HepG2 (cell line): Measurements from ENCODE around the gene BACH2. TPM values are rescaled to one million over a fixed set of nuclear protein-coding genes. Genes with fewer than 3 reads are reported as not detected.

Experiments
- ATF1 ChIP-seq: IDR thresholded peaks from 2 replicates; pipeline ENCODE4 v1.6.1; 2016; ENCODE audit warnings: mild to moderate bottlenecking, control low read depth
- ATF2 ChIP-seq: sonication (generic); formaldehyde crosslinking; IDR thresholded peaks from 2 replicates; pipeline ENCODE4 v1.4.0; 2020; ENCODE audit warnings: missing genetic modification reagents
- ELF1 ChIP-seq: sonication (generic); formaldehyde crosslinking; IDR thresholded peaks from 2 replicates; pipeline ENCODE4 v1.4.0; 2020; ENCODE audit warnings: missing genetic modification reagents
- HNF1A ChIP-seq, 2 experiments: sonication (generic) in 1 of 2; formaldehyde crosslinking in 1 of 2; IDR thresholded peaks; 2 replicates each; pipeline versions ENCODE4 v1.4.0 to v1.6.1; 2016 to 2020; ENCODE audit warnings: borderline replicate concordance in 1 of 2, low read depth in 1 of 2, mild to moderate bottlenecking in 1 of 2, missing genetic modification reagents in 1 of 2
- MAX ChIP-seq: IDR thresholded peaks from 2 replicates; pipeline ENCODE4 v1.6.1; 2012; ENCODE audit warnings: inconsistent platforms
- MAZ ChIP-seq, 2 experiments: sonication (generic) in 1 of 2; formaldehyde crosslinking in 1 of 2; IDR thresholded peaks; 2 replicates each; pipeline versions ENCODE4 v1.5.0 to v1.6.1; 2012 to 2020; ENCODE audit warnings: low read depth in 2 of 2, mild to moderate bottlenecking in 2 of 2, borderline replicate concordance in 1 of 2, improper control_type of control experiment in 1 of 2, low read length in 1 of 2, missing genetic modification reagents in 1 of 2, moderate library complexity in 1 of 2
- MZF1 ChIP-seq: sonication (generic); formaldehyde crosslinking; IDR thresholded peaks from 2 replicates; pipeline ENCODE4 v1.8.1; 2023; ENCODE audit warnings: mild to moderate bottlenecking, missing genetic modification reagents, borderline replicate concordance
- PLRG1 ChIP-seq: fragments of 450-650 bp; conservative IDR thresholded peaks from 2 replicates; pipeline ENCODE4 v1.6.1; 2016
- SIN3B ChIP-seq: fragments of 150-350 bp; IDR thresholded peaks from 2 replicates; pipeline ENCODE4 v1.6.1; 2014; ENCODE audit warnings: low read length
- SNAI1 ChIP-seq: sonication (generic); formaldehyde crosslinking; IDR thresholded peaks from 2 replicates; pipeline ENCODE4 v1.5.0; 2020; ENCODE audit warnings: mild to moderate bottlenecking, missing genetic modification reagents, borderline replicate concordance
- TGIF2 ChIP-seq: IDR thresholded peaks from 2 replicates; pipeline ENCODE4 v1.6.1; 2016; ENCODE audit warnings: control low read depth, missing compliant biosample characterization
- ZFP36L2 ChIP-seq: sonication (generic); formaldehyde crosslinking; IDR thresholded peaks from 2 replicates; pipeline ENCODE4 v1.4.0; 2020; ENCODE audit warnings: missing genetic modification reagents
- ZFX ChIP-seq: sonication (generic); formaldehyde crosslinking; IDR thresholded peaks from 2 replicates; pipeline ENCODE4 v1.4.0; 2020; ENCODE audit warnings: mild to moderate bottlenecking, low read depth, missing genetic modification reagents, moderate library complexity
- ZNF235 ChIP-seq: sonication (generic); formaldehyde crosslinking; IDR thresholded peaks from 2 replicates; pipeline ENCODE4 v1.8.1; 2023; ENCODE audit warnings: mild to moderate bottlenecking, missing genetic modification reagents, borderline replicate concordance
- ZNF431 ChIP-seq: sonication (generic); formaldehyde crosslinking; IDR thresholded peaks from 2 replicates; pipeline ENCODE4 v1.9.0; 2022; ENCODE audit warnings: missing genetic modification reagents, low read depth, mild to moderate bottlenecking, borderline replicate concordance
- ZNF44 ChIP-seq: sonication (generic); formaldehyde crosslinking; IDR thresholded peaks from 2 replicates; pipeline ENCODE4 v1.5.1; 2020; ENCODE audit warnings: mild to moderate bottlenecking, missing genetic modification reagents
- ZNF530 ChIP-seq: sonication (generic); formaldehyde crosslinking; IDR thresholded peaks from 2 replicates; pipeline ENCODE4 v1.5.0; 2020; ENCODE audit warnings: low read depth, mild to moderate bottlenecking, missing genetic modification reagents
- ZNF569 ChIP-seq: sonication (generic); formaldehyde crosslinking; IDR thresholded peaks from 2 replicates; pipeline ENCODE4 v1.5.0; 2020; ENCODE audit warnings: mild to moderate bottlenecking, missing genetic modification reagents, moderate library complexity, borderline replicate concordance
- ZNF615 ChIP-seq: sonication (generic); formaldehyde crosslinking; IDR thresholded peaks from 2 replicates; pipeline ENCODE4 v1.5.0; 2020; ENCODE audit warnings: mild to moderate bottlenecking, missing genetic modification reagents, borderline replicate concordance
- ZNF737 ChIP-seq: sonication (generic); formaldehyde crosslinking; IDR thresholded peaks from 2 replicates; pipeline ENCODE4 v1.5.0; 2020; ENCODE audit warnings: missing genetic modification reagents, mild to moderate bottlenecking, borderline replicate concordance
- ZNF782 ChIP-seq: sonication (generic); formaldehyde crosslinking; IDR thresholded peaks from 2 replicates; pipeline ENCODE4 v1.4.0; 2020; ENCODE audit warnings: missing genetic modification reagents, mild to moderate bottlenecking, borderline replicate concordance
- polyA plus RNA-seq, 8 experiments: library from polyadenylated mRNA; depleted of rRNA in 3 of 8; stranded (reverse) in 7 of 8; unstranded in 1 of 8; fragments of >200 nt; fragmentation: Illumina TruSeq in 4 of 8; extraction: Trizol in 4 of 8; gene quantifications; 2 replicates each; pipeline versions ENCODE4 v1.2.1 to v1.2.3, GENCODE V29; 2011 to 2016; ENCODE audit warnings: low read depth in 4 of 8, missing spikeins in 1 of 8, mixed read lengths in 1 of 8; ENCODE audit not compliant: insufficient read depth in 1 of 8
- total RNA-seq, 5 experiments: library from RNA; depleted of rRNA; stranded (reverse); fragments of >200 nt; fragmentation: Illumina TruSeq; extraction: Trizol; gene quantifications; 2 replicates each; pipeline ENCODE4 v1.2.3, GENCODE V29; 2016; ENCODE audit warnings: low read depth in 1 of 5

Gene BACH2
- total and polyA plus RNA-seq, 2 of the 13 experiments (the other 11 are each of a cell fraction or from before 2014, with no cell fraction given) = 0.01 TPM; not detected in 1

- no peak for TF ChIP-seq SIN3B
- TF ChIP-seq MAX = no peak
- no peak for TF ChIP-seq MAZ (IDR thresholded peaks at IDR 0.05; ENCODE audit: borderline replicate concordance, low read depth, low read length)
- TF ChIP-seq MAZ (CRISPR knock-in tag; IDR thresholded peaks at IDR 0.05; ENCODE audit: low read depth) = no peak
- TF ChIP-seq ZNF235 (CRISPR knock-in tag) = peak; percentile 45; the same call in 1 of the 2 replicates
- 0 out of 2 replicates have a peak, but pooled peaks have one; percentile 73 for TF ChIP-seq ZNF530 (CRISPR knock-in tag)
- no peak for TF ChIP-seq ATF1 (CRISPR knock-in tag)
- no peak for TF ChIP-seq SNAI1 (CRISPR knock-in tag)
- TF ChIP-seq PLRG1 = no peak
- peak; percentile 90; the same call in 1 of the 2 replicates for TF ChIP-seq ZFP36L2 (CRISPR knock-in tag)
- TF ChIP-seq ZNF44 (CRISPR knock-in tag) = no peak
- peak; percentile 23; the same call in 1 of the 2 replicates for TF ChIP-seq ELF1
- no peak for TF ChIP-seq ZNF569 (CRISPR knock-in tag)
- TF ChIP-seq HNF1A (IDR thresholded peaks at IDR 0.05; ENCODE audit: low read depth) = no peak
- TF ChIP-seq HNF1A (CRISPR knock-in tag; IDR thresholded peaks at IDR 0.05; ENCODE audit: borderline replicate concordance) = no peak
- no peak for TF ChIP-seq ZNF782 (CRISPR knock-in tag)
- no peak for TF ChIP-seq MZF1 (CRISPR knock-in tag)
- no peak for TF ChIP-seq ZNF615 (CRISPR knock-in tag)
- peak; percentile 82; the same call in 1 of the 2 replicates for TF ChIP-seq TGIF2
- peak; percentile 66; the same call in 1 of the 2 replicates for TF ChIP-seq ZNF431
- no peak for TF ChIP-seq ZFX (CRISPR knock-in tag)
- peak; percentile 77; the same call in 1 of the 2 replicates for TF ChIP-seq ATF2 (CRISPR knock-in tag)
- TF ChIP-seq ZNF737 = 0 out of 2 replicates have a peak, but pooled peaks have one; percentile 35
Observed at GRCh38 chr6:89895276-89895874, 401.3 kb downstream of the BACH2 start (continued).
